Natural killer cell (primary cell): ENCODE measurements around the gene KANK4. TPM values are rescaled to one million over a fixed set of nuclear protein-coding genes. Genes with fewer than 3 reads are reported as not detected.

Experiments used
- ATAC-seq, 3 donors: fragments of 150-1000 bp in 2 of 3; fragments of 200-7000 bp in 1 of 3; cut with Tn5 transposase; 1 replicate in 1 of 3; 2 replicates in 2 of 3; pipeline ENCODE4 v1.10.0; 2021; ENCODE audit warnings: mild to moderate bottlenecking in 2 of 3, moderate library complexity in 2 of 3
- DNase-seq, 2 donors: peaks; one replicate each; pipeline versions ENCODE4 v3.0.0 to v3.0.0-alpha.2; 2013 to 2021; ENCODE audit warnings: mixed read lengths in 1 of 2
- H3K27ac ChIP-seq: one replicate; pipeline ENCODE4 v1.5.1; 2013; ENCODE audit warnings: mild to moderate bottlenecking, low read length
- H3K27me3 ChIP-seq: one replicate; pipeline ENCODE4 v1.6.1; 2013; ENCODE audit warnings: low read length; ENCODE audit not compliant: control insufficient read depth, insufficient read depth
- H3K36me3 ChIP-seq: one replicate; pipeline ENCODE4 v1.6.1; 2013; ENCODE audit warnings: low read length; ENCODE audit not compliant: control insufficient read depth, insufficient read depth
- H3K4me1 ChIP-seq: one replicate; pipeline ENCODE4 v1.6.1; 2013; ENCODE audit warnings: low read length; ENCODE audit not compliant: control insufficient read depth, insufficient read depth
- H3K4me3 ChIP-seq: one replicate; pipeline ENCODE4 v1.5.1; 2013; ENCODE audit warnings: low read length
- H3K9me3 ChIP-seq: one replicate; pipeline ENCODE4 v1.6.1; 2013; ENCODE audit warnings: low read length; ENCODE audit not compliant: control insufficient read depth, insufficient read depth
- H3K27ac Mint-ChIP-seq, 2 donors: one replicate each; pipeline ENCODE4 v1.8.0; 2022; ENCODE audit warnings: mild to moderate bottlenecking in 2 of 2, mixed read lengths in 2 of 2, moderate library complexity in 1 of 2
- H3K27me3 Mint-ChIP-seq, 2 donors: one replicate each; pipeline ENCODE4 v1.8.0; 2022; ENCODE audit warnings: low read depth in 2 of 2, mixed read lengths in 2 of 2
- H3K36me3 Mint-ChIP-seq: one replicate; pipeline ENCODE4 v1.8.0; 2022; ENCODE audit warnings: mixed read lengths
- H3K4me1 Mint-ChIP-seq, 2 donors: one replicate each; pipeline ENCODE4 v1.8.0; 2022; ENCODE audit warnings: mixed read lengths in 2 of 2
- H3K4me3 Mint-ChIP-seq: one replicate; pipeline ENCODE4 v1.8.0; 2022; ENCODE audit warnings: mild to moderate bottlenecking, moderate library complexity, mixed read lengths
- H3K9me3 Mint-ChIP-seq, 2 donors: one replicate each; pipeline ENCODE4 v1.8.0; 2022; ENCODE audit warnings: mixed read lengths in 2 of 2
- CTCF ChIP-seq: fragments of 200-600 bp; IDR thresholded peaks from one replicate; pipeline ENCODE4 v1.8.0; 2022; ENCODE audit warnings: antibody characterized with exemption
- WGBS: methylation state at CpG from one replicate; pipeline ENCODE4 v1.1.7; 2013; ENCODE audit warnings: missing lambda C conversion rate; ENCODE audit not compliant: insufficient coverage; 5-methylcytosine and 5-hydroxymethylcytosine counted together
- intact Hi-C: fragments of 100-400 bp; cut with micrococcal nuclease; formaldehyde crosslinking; loops from one replicate; pipeline ENCODE4 v1.14.2; 2022
- total RNA-seq, 4 donors: library from RNA; stranded (reverse); fragments of 120-200 nt in 1 of 4; gene quantifications; one replicate each; pipeline versions ENCODE4 v1.2.3 to v1.2.4, GENCODE V29; 2013 to 2022

The KANK4 gene
- total RNA-seq, 3 donors from 2014 or later (not counting 1 experiment from before 2014, with no cell fraction given), result not detected

- H3K27ac Mint-ChIP-seq, result no peak overlapping the region
- Histone ChIP-seq H3K36me3 (no peaks in the 10 kb centered on the region), H3K4me3 (no peak overlapping the region), H3K27me3 (no peaks in the 10 kb centered on the region), H3K4me1 (no peaks in the 10 kb centered on the region), H3K27ac (no peak overlapping the region), H3K9me3 (no peaks in the 10 kb centered on the region)
- intact Hi-C loops, result no loop called here
- DNase-seq (no peak), ATAC-seq (no peak)
- no peak overlapping the region for H3K4me3 Mint-ChIP-seq
- no peaks in the 10 kb centered on the region for H3K36me3 Mint-ChIP-seq
- peaks cover 0 to 7% of the 10 kb centered on the region in 2 donors for H3K4me1 Mint-ChIP-seq
- H3K27me3 Mint-ChIP-seq, result peaks cover 5 to 7% of the 10 kb centered on the region in 2 donors
- WGBS, result 82% methylated on average over 5 of the region's 5 CpGs
- TF ChIP-seq CTCF, result no peak
- no peaks in the 10 kb centered on the region for H3K9me3 Mint-ChIP-seq
Observed at GRCh38 chr1:62294261-62294660, 25.0 kb downstream of the KANK4 start.

GRCh38 chr1:62288662-62289061, 30.6 kb downstream of the KANK4 start:
- Histone ChIP-seq H3K4me3 (no peak overlapping the region), H3K27ac (no peak overlapping the region), H3K9me3 (no peaks in the 10 kb centered on the region), H3K36me3 (no peaks in the 10 kb centered on the region), H3K4me1 (no peaks in the 10 kb centered on the region), H3K27me3 (no peaks in the 10 kb centered on the region)
- Mint-ChIP-seq H3K27ac (no peak overlapping the region), H3K27me3 (peaks cover 23 to 28% of the 10 kb centered on the region in 2 donors), H3K4me1 (no peaks in the 10 kb centered on the region), H3K36me3 (no peaks in the 10 kb centered on the region), H3K4me3 (no peak overlapping the region), H3K9me3 (no peaks in the 10 kb centered on the region)
- no peak for ATAC-seq
- 46% methylated on average over 2 of the region's 4 CpGs for WGBS
- no peak for TF ChIP-seq CTCF
- intact Hi-C loops, result no loop called here
- no peak for DNase-seq

- WGBS, result 100% methylated on average over 1 of the region's 2 CpGs
- intact Hi-C loops, result no loop called here
Observed at GRCh38 chr1:62288224-62288623, 31.0 kb downstream of the KANK4 start.

More at GRCh38 chr1:62288224-62288623, 31.0 kb downstream of the KANK4 start:
- no peak for DNase-seq
- Mint-ChIP-seq H3K4me3 (no peak overlapping the region), H3K27me3 (peaks cover 23 to 28% of the 10 kb centered on the region in 2 donors), H3K4me1 (no peaks in the 10 kb centered on the region), H3K27ac (no peak overlapping the region), H3K9me3 (no peaks in the 10 kb centered on the region), H3K36me3 (no peaks in the 10 kb centered on the region)
- TF ChIP-seq CTCF, result no peak
- no peaks in the 10 kb centered on the region for H3K9me3 ChIP-seq
- no peak for ATAC-seq
- H3K4me1 ChIP-seq, result no peaks in the 10 kb centered on the region
- H3K27me3 ChIP-seq, result no peaks in the 10 kb centered on the region
- no peak overlapping the region for H3K27ac ChIP-seq
- H3K36me3 ChIP-seq, result no peaks in the 10 kb centered on the region
- H3K4me3 ChIP-seq, result no peak overlapping the region
